Kidney (tissue), 14 donors: ENCODE measurements around the gene RAI1. TPM values are rescaled to one million over a fixed set of nuclear protein-coding genes. Genes with fewer than 3 reads are reported as not detected.

Experiments used
- DNase-seq, 5 donors: peaks; one replicate each; pipeline ENCODE4 v3.0.0-alpha.2; 2013 to 2020
- FAIRE-seq: peaks from 2 replicates; lab custom pipeline; 2012; peaks lifted over from hg19 to GRCh38; lab: Jason Lieb, UNC
- H3K27ac ChIP-seq, 2 donors: one replicate each; pipeline ENCODE4 v1.7.0; 2013; ENCODE audit warnings: low read depth in 2 of 2, low read length in 2 of 2, inconsistent platforms in 1 of 2
- H3K27me3 ChIP-seq: one replicate; pipeline ENCODE4 v1.7.1; 2013; ENCODE audit warnings: low read length, inconsistent platforms; ENCODE audit not compliant: control insufficient read depth, insufficient read depth
- H3K36me3 ChIP-seq, 3 donors: one replicate each; pipeline versions ENCODE4 v1.7.0 to v1.7.1; 2013; ENCODE audit warnings: low read length in 3 of 3, control low read depth in 1 of 3, inconsistent platforms in 1 of 3; ENCODE audit not compliant: insufficient read depth in 3 of 3, control insufficient read depth in 2 of 3
- H3K4me1 ChIP-seq, 3 donors: one replicate each; pipeline versions ENCODE4 v1.7.0 to v1.7.1; 2013; ENCODE audit warnings: low read length in 3 of 3, inconsistent platforms in 1 of 3, low read depth in 1 of 3; ENCODE audit not compliant: control insufficient read depth in 2 of 3, insufficient read depth in 2 of 3
- H3K4me3 ChIP-seq, 3 donors: one replicate each; pipeline versions ENCODE4 v1.7.0 to v1.8.1; 2013; ENCODE audit warnings: low read length in 3 of 3, control low read depth in 1 of 3, inconsistent platforms in 1 of 3
- H3K9ac ChIP-seq, 3 donors: one replicate each; pipeline versions ENCODE4 v1.7.0 to v1.7.1; 2013; ENCODE audit warnings: low read length in 3 of 3, control low read depth in 1 of 3, inconsistent platforms in 1 of 3
- H3K9me3 ChIP-seq, 3 donors: one replicate each; pipeline versions ENCODE4 v1.7.0 to v1.7.1; 2013; ENCODE audit warnings: low read length in 3 of 3, control low read depth in 1 of 3, inconsistent platforms in 1 of 3; ENCODE audit not compliant: control insufficient read depth in 2 of 3, insufficient read depth in 1 of 3
- CTCF ChIP-seq: IDR thresholded peaks from 3 replicates; pipeline ENCODE4 v1.5.1; 2012; ENCODE audit warnings: mild to moderate bottlenecking, moderate library complexity, borderline replicate concordance; ENCODE audit not compliant: insufficient read depth; ENCODE audit errors: extremely low read depth
- intact Hi-C: fragments of 100-400 bp; cut with DNase I; formaldehyde crosslinking; loops from one replicate; pipeline ENCODE4 v1.11.1; 2022
- polyA plus RNA-seq: library from polyadenylated mRNA; stranded (reverse); fragments of 350-450 nt; fragmentation: Illumina TruSeq; extraction: RNeasy Lipid Tissue Mini Kit (QIAGEN cat#74804); gene quantifications from one replicate; pipeline ENCODE4 v1.2.3, GENCODE V29; 2014; ENCODE audit warnings: low read depth, low replicate concordance; ENCODE audit not compliant: insufficient read depth
- total RNA-seq: library from RNA; stranded (reverse); fragmentation: NEBNext Ultra II Directional; extraction: Animal tissue kit (Norgen Biotek cat#: 25700); gene quantifications from one replicate; pipeline ENCODE4 v1.2.1, GENCODE V29; 2021
- donor health status: control.
- donor health status: control.
- donor health status: control.
- donor health status: control.
- donor health status: control.
- donor health status: DM: yes; HTN: yes; CAD: no.
- donor health status: Normal renal cell carcinoma (clear cell type).

Gene RAI1
- total and polyA plus RNA-seq, 2 donors from 2014 or later: 6.7 to 50.5 TPM

DNA sequence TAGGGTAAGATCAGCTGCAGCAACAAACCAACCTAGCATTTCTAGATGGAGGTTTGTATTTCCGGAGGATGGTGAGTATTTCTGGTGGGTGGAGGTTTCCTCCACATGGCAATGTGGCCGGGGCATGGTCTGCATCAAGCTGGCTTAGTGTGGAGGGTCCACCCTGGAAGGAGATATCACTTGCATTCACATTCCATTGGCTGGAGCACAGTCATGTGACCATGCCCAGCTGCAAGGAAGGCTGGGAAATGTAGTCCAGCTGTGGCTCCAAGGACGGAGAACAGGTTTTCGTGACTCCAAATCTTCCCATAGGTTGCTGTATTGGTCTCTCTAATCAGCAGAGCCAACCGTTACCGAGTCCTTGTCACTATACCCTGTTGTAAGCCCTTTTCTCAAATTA, 68.7 kb downstream of the RAI1 start:
- TF ChIP-seq CTCF: no peak
- Histone ChIP-seq H3K27me3 (no peaks in the 10 kb centered on the region), H3K36me3 (no peaks in the 10 kb centered on the region), H3K4me1 (peaks cover 0 to 22% (median 8%) of the 10 kb centered on the region in 3 donors), H3K27ac (no peak overlapping the region), H3K4me3 (no peak overlapping the region), H3K9ac (no peak overlapping the region), H3K9me3 (no peaks in the 10 kb centered on the region)
- intact Hi-C loops: no loop called here
- FAIRE-seq (no peak), DNase-seq (peak in 4 of 5 donors; percentile 83 to 89 (median 86))

GRCh38 chr17:17750881-17751280, 69.6 kb downstream of the RAI1 start:
- Histone ChIP-seq H3K9ac (no peak overlapping the region), H3K27ac (peak overlapping the region; percentile 23 to 36), H3K36me3 (no peaks in the 10 kb centered on the region), H3K4me1 (peaks cover 0 to 24% (median 8%) of the 10 kb centered on the region in 3 donors), H3K9me3 (no peaks in the 10 kb centered on the region), H3K4me3 (no peak overlapping the region), H3K27me3 (no peaks in the 10 kb centered on the region)
- no peak for FAIRE-seq
- DNase-seq: peak in 1 of 5 donors; percentile 66
- intact Hi-C loops: no loop called here
- no peak for TF ChIP-seq CTCF

DNA sequence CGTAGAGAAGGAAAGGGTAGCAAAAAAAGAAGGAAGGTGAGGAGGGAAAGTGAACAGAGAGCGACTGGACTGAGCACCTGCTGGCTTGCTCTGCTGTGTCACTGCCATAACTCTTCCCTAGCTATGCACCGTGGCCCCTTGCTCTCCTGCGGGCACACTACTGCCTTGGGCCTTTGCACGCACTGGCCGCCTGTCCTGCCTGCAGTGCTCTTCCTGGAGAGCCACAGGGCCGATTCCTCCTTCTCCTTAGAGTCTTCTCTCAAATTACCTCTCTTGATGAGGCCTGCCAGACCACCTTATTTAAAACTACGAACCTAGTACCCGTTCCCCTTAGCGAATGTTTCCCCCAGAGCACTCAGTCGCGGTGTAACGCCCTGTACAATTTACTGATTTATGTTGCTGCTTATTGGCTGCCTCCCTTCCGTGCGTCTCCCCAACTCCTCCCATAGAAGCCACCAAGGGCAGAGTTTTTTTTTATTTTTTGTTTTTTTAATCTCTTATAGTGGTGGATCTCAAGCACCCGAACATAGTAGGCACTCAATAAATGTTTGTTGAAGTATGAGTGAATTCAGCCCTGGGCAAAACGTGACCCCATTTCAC, 70.3 kb downstream of the RAI1 start:
- H3K9me3 ChIP-seq: no peaks in the 10 kb centered on the region
- FAIRE-seq: no peak

More for the DNA sequence above, 70.3 kb downstream of the RAI1 start:
- no peak for TF ChIP-seq CTCF
- intact Hi-C loops: no loop called here
- Histone ChIP-seq H3K36me3 (no peaks in the 10 kb centered on the region), H3K4me3 (peak overlapping the region; percentile 11 to 61 (median 61)), H3K9ac (no peak overlapping the region), H3K4me1 (peaks cover 0 to 24% (median 8%) of the 10 kb centered on the region in 3 donors), H3K27me3 (no peaks in the 10 kb centered on the region), H3K27ac (peak overlapping the region; percentile 81 to 83)
- DNase-seq: peak in 1 of 5 donors; percentile 73
